GM10248 (cell line): Measurements from ENCODE around the gene ST6GALNAC1.

ENCODE experiments used
- CTCF ChIA-PET: fragments of 300-600 bp; sonication (Branson Sonifier 250); formaldehyde crosslinking; extraction: SDS; loops from one replicate; lab custom pipeline; 2021; ENCODE audit warnings: antibody characterized with exemption; lab: Yijun Ruan, JAX
- POLR2A ChIA-PET: fragments of 350-650 bp; sonication (Branson Sonifier 250); formaldehyde crosslinking; extraction: SDS; loops from one replicate; lab custom pipeline; 2020; ENCODE audit warnings: antibody characterized with exemption; lab: Yijun Ruan, JAX
- DNase-seq: peaks from one replicate; pipeline ENCODE4 v3.0.0; 2012; ENCODE audit errors: extremely low spot score
- CTCF ChIP-seq: IDR thresholded peaks from 2 replicates; pipeline ENCODE4 v1.5.1; 2012; ENCODE audit warnings: mild to moderate bottlenecking, low read depth; ENCODE audit errors: extremely low read depth, missing control alignments, control extremely low read depth

Gene ST6GALNAC1

GRCh38 chr17:76676629-76677028 is 33.1 kb upstream of the ST6GALNAC1 start:
- TF ChIP-seq CTCF, result no peak
- POLR2A ChIA-PET, result no interaction called here
- DNase-seq, result no peak
- CTCF ChIA-PET, result interaction anchor here (1.3 kb wide), 1 partner anchor 118 kb away, joined by 3 read pairs; no protein-coding TSS in a partner anchor

GRCh38 chr17:76675648-76676047 is 32.1 kb upstream of the ST6GALNAC1 start:
- no peak for TF ChIP-seq CTCF
- DNase-seq, result no peak
- POLR2A ChIA-PET, result no interaction called here
- CTCF ChIA-PET, result interaction anchor here (2.4 kb wide), 1 partner anchor 153 kb away, joined by 8 read pairs; no protein-coding TSS in a partner anchor

GRCh38 chr17:76674600-76674999 is 31.0 kb upstream of the ST6GALNAC1 start:
- ChIA-PET POLR2A (interaction anchor here (0.6 kb wide), 1 partner anchor 159 kb away, joined by 7 read pairs; no protein-coding TSS in a partner anchor), CTCF (interaction anchor here (2.4 to 2.6 kb wide), 2 partner anchors 9 to 152 kb away, joined by 6 to 8 read pairs; no protein-coding TSS in a partner anchor)
- no peak for DNase-seq
- TF ChIP-seq CTCF, result no peak

- DNase-seq, result no peak
- ChIA-PET POLR2A (no interaction called here), CTCF (interaction anchor here (0.7 to 2.9 kb wide), 4 partner anchors 8 to 151 kb away, joined by 3 to 31 read pairs (median 7); no protein-coding TSS in a partner anchor)
- no peak for TF ChIP-seq CTCF
Measured at GRCh38 chr17:76673729-76674128, 30.2 kb upstream of the ST6GALNAC1 start.

DNA sequence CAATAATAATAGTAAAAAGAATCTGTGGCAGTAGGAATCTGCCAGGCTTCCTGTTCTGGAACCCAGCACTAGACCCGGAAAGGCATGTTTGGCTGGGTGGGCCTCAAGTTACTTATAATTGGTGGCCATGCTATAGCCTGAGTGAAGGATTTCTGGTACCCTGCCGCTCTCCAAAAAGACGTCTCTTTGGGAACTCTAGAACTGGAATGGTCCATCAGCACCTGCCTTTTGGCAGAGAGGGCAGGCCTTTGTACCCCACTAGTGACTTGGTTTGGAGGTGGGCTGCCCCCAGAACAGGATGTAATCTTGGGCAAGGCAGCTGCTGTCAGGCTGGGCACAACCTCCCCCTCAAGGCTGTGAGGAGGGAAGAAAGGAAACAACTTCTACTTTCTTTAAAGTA is 29.3 kb upstream of the ST6GALNAC1 start:
- TF ChIP-seq CTCF, result no peak
- ChIA-PET POLR2A (no interaction called here), CTCF (interaction anchor here (1.3 to 2.9 kb wide), 3 partner anchors 9 to 40 kb away, joined by 5 to 31 read pairs (median 6); no protein-coding TSS in a partner anchor)
- DNase-seq, result no peak

DNA sequence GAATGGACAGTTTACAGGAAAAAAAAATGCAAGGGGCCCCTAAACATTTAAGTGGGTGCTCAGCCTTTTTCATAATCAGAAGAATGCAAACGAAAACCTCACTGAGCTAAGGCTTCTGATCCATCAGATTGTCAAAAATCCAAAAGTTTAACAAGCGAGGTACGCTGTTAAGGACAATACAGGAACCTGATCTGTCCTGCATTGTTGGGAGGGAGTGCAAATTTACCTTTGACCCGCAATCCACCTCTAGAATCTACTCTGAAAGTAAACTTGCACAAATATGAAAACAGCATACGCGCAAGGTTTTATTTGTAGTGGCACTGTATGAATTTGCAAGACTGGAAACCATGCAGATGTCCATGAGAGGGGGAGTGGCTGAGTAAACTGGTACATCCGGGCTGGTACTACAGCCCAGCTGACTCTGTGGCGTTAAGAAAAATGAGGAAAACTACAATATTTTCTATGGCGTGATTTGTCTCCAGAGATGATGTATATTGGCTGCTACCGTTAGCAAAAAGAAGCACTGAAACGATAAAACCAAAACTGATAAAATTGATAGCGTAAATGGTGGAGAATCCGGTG is 28.8 kb upstream of the ST6GALNAC1 start:
- CTCF ChIA-PET, result interaction anchor here (1.0 to 2.9 kb wide), 6 partner anchors 9 to 165 kb away, joined by 3 to 31 read pairs (median 4); no protein-coding TSS in a partner anchor
- TF ChIP-seq CTCF, result no peak
- POLR2A ChIA-PET, result interaction anchor here (1.0 kb wide), 1 partner anchor 774 kb away, joined by 3 read pairs; no protein-coding TSS in a partner anchor
- no peak for DNase-seq
